RWPE2 (cell line): ENCODE data around the gene CYP3A5.

Experiments
- ATAC-seq: fragments of 200-7000 bp; cut with Tn5 transposase; 3 replicates; pipeline ENCODE4 v1.9.1; 2021; ENCODE audit warnings: low read depth
- DNase-seq: peaks from one replicate; pipeline ENCODE4 v3.0.0-alpha.2; 2020; ENCODE audit warnings: low spot score
- H3K27ac ChIP-seq: fragments of 450-650 bp; 2 replicates; pipeline ENCODE4 v1.5.1; 2017; ENCODE audit warnings: mild to moderate bottlenecking; ENCODE audit not compliant: poor library complexity, severe bottlenecking
- H3K27me3 ChIP-seq: fragments of 250-450 bp; sonication (Bioruptor Pico); 2 replicates; pipeline ENCODE4 v1.5.1; 2021; ENCODE audit warnings: mild to moderate bottlenecking, moderate library complexity; ENCODE audit not compliant: insufficient read depth, poor library complexity, severe bottlenecking
- H3K36me3 ChIP-seq: fragments of 250-450 bp; sonication (Bioruptor Pico); 2 replicates; pipeline ENCODE4 v1.5.1; 2020; ENCODE audit warnings: low read depth, mild to moderate bottlenecking, moderate library complexity
- H3K4me1 ChIP-seq: fragments of 250-450 bp; sonication (Bioruptor Pico); 2 replicates; pipeline ENCODE4 v1.5.1; 2021; ENCODE audit warnings: mild to moderate bottlenecking, moderate library complexity; ENCODE audit not compliant: insufficient read depth, poor library complexity, severe bottlenecking
- H3K4me3 ChIP-seq: fragments of 250-450 bp; sonication (Bioruptor Pico); 2 replicates; pipeline ENCODE4 v1.5.1; 2021; ENCODE audit warnings: mild to moderate bottlenecking, moderate library complexity; ENCODE audit not compliant: severe bottlenecking
- H3K9me3 ChIP-seq: fragments of 250-450 bp; sonication (Bioruptor Pico); 2 replicates; pipeline ENCODE4 v1.5.1; 2021; ENCODE audit warnings: mild to moderate bottlenecking, moderate library complexity; ENCODE audit not compliant: severe bottlenecking
- CTCF ChIP-seq: fragments of 450-650 bp; IDR thresholded peaks from one replicate; pipeline ENCODE4 v1.5.1; 2017; ENCODE audit warnings: mild to moderate bottlenecking, moderate library complexity; ENCODE audit not compliant: poor library complexity, severe bottlenecking

The CYP3A5 gene

GRCh38 chr7:99626661-99627060 is 53.1 kb downstream of the CYP3A5 start:
- Histone ChIP-seq H3K36me3 (peaks cover 89% of the 10 kb centered on the region), H3K4me3 (no peak overlapping the region), H3K27me3 (no peaks in the 10 kb centered on the region), H3K4me1 (peaks cover 12% of the 10 kb centered on the region), H3K9me3 (no peaks in the 10 kb centered on the region), H3K27ac (no peak overlapping the region)
- TF ChIP-seq CTCF: no peak
- ATAC-seq (no peak), DNase-seq (no peak)

- ATAC-seq (no peak), DNase-seq (no peak)
- H3K27me3 ChIP-seq: no peaks in the 10 kb centered on the region
- H3K36me3 ChIP-seq: peaks cover 96% of the 10 kb centered on the region
- no peaks in the 10 kb centered on the region for H3K9me3 ChIP-seq
- H3K4me1 ChIP-seq: peaks cover 12% of the 10 kb centered on the region
- H3K27ac ChIP-seq: no peak overlapping the region
- TF ChIP-seq CTCF: no peak
- H3K4me3 ChIP-seq: no peak overlapping the region
Measured at GRCh38 chr7:99625961-99626360, 53.8 kb downstream of the CYP3A5 start.

GRCh38 chr7:99625321-99625720 is 54.5 kb downstream of the CYP3A5 start:
- DNase-seq: no peak
- no peak overlapping the region for H3K27ac ChIP-seq
- no peak for TF ChIP-seq CTCF
- peaks cover 97% of the 10 kb centered on the region for H3K36me3 ChIP-seq
- no peaks in the 10 kb centered on the region for H3K9me3 ChIP-seq
- peaks cover 12% of the 10 kb centered on the region for H3K4me1 ChIP-seq
- H3K27me3 ChIP-seq: no peaks in the 10 kb centered on the region
- no peak for ATAC-seq
- no peak overlapping the region for H3K4me3 ChIP-seq

GRCh38 chr7:99624484-99624883 is 55.3 kb downstream of the CYP3A5 start:
- Histone ChIP-seq H3K4me3 (no peak overlapping the region), H3K27ac (peak overlapping the region; percentile 72), H3K36me3 (peaks cover 97% of the 10 kb centered on the region), H3K4me1 (peaks cover 15% of the 10 kb centered on the region), H3K9me3 (no peaks in the 10 kb centered on the region), H3K27me3 (no peaks in the 10 kb centered on the region)
- TF ChIP-seq CTCF: no peak
- no peak for DNase-seq
- ATAC-seq: no peak

GRCh38 chr7:99623702-99624447 is 55.9 kb downstream of the CYP3A5 start:
- no peak for ATAC-seq
- no peak for DNase-seq
- Histone ChIP-seq H3K36me3 (peaks cover 97% of the 10 kb centered on the region), H3K4me1 (peaks cover 21% of the 10 kb centered on the region), H3K9me3 (no peaks in the 10 kb centered on the region), H3K27ac (peak overlapping the region; percentile 72), H3K4me3 (no peak overlapping the region), H3K27me3 (no peaks in the 10 kb centered on the region)
- TF ChIP-seq CTCF: no peak
